ENCODE measurements around the gene NMNAT2.

The NMNAT2 gene

DNA sequence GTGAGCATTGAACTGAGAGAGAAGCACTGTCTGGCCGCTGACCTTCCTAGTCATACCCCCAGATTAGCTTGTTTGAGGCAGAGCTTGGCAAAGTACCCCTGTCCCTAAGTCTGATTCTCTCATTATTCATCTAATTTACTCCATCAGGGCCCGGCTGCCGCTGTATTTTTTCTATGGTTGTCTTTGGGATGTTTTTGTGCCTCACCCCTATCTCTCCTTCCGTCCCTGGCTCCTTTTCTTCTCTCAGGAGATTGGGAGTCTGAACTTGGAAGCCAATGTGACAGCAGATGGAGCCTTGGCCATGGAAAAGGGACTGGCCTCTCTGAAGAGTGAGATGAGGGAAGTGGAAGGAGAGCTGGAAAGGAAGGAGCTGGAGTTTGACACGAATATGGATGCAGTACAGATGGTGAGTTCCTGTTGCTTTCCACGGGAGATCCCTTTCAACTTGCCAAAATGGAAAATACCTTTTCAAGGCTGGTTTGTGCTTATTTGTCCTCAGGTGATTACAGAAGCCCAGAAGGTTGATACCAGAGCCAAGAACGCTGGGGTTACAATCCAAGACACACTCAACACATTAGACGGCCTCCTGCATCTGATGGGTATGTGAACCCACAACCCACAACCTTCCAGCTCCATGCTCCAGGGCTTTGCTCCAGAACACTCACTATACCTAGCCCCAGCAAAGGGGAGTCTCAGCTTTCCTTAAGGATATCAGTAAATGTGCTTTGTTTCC is 178.2 kb downstream of the NMNAT2 start:
- no peak for DNase-seq

DNA sequence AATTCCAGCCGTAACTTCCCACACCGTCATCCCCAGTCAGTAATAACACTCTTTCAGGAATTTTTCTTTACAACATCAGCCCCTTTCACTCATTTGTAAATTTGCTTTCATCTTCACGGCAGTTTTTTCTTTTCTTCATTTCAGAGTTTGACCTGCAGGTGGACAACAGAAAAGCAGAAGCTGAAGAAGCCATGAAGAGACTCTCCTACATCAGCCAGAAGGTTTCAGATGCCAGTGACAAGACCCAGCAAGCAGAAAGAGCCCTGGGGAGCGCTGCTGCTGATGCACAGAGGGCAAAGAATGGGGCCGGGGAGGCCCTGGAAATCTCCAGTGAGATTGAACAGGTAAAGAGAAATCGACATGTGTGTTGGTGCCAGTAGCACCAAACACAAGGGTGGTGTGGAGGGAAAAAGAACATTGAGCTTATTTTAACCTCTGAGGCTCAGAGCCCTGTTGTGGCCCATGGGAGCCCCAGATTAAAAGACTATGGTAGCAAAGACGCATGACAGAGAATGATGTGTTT is 178.9 kb downstream of the NMNAT2 start:
- DNase-seq = no peak

DNA sequence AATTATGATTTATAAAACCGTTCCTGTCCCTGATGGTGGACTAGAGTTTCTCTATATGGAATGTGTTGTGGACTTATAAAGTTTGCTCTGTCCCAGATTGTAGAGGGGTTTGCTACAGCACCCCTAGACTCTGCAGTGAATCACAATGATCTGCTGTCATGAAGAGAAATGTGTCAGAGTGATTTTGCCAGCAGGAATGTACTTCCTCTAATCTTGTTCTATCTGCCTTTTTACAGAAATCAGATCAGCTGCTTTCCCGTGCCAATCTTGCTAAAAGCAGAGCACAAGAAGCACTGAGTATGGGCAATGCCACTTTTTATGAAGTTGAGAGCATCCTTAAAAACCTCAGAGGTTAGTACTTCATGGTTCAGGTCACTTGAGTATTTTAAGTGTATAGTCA is 180.1 kb downstream of the NMNAT2 start:
- DNase-seq = no peak

DNA sequence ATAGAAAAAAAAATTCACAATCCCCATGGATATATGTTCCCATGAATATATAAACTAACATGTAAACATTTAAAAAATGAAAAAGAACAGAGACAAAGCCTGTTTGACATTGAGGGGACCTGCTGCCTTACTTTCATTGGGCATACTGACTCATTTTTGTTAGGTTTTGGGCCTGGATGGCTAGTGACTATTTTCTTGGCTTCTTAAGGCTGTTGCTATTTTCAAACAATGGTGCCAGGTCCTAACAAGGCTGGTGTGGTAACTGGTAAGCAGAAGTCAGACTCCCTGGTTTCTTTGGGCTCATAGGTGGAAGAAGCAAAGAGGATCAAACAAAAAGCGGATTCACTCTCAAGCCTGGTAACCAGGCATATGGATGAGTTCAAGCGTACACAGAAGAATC is 181.1 kb downstream of the NMNAT2 start:
- DNase-seq = no peak

DNA sequence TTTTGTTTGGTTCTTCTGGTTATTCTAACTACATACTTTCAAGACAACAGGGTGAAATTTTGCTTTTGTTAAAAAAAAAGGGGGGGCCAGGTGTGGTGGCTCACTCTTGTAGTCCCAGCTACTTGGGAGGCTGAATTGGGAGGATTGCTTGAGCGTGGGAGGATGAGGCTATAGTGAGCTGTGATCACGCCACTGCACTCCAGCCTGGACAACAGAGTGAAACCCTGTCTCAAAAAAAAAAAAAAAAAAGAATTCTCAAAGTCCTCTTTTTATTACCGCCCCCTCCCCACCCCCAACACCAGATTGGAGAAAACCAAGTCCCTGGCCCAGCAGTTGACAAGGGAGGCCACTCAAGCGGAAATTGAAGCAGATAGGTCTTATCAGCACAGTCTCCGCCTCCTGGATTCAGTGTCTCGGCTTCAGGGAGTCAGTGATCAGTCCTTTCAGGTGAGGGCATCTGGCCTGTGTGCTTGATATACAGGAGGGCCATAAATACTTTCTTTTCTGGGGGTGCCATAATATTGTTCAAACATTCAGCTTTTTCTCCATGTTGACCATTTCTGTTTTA is 181.9 kb downstream of the NMNAT2 start:
- DNase-seq = no peak

DNA sequence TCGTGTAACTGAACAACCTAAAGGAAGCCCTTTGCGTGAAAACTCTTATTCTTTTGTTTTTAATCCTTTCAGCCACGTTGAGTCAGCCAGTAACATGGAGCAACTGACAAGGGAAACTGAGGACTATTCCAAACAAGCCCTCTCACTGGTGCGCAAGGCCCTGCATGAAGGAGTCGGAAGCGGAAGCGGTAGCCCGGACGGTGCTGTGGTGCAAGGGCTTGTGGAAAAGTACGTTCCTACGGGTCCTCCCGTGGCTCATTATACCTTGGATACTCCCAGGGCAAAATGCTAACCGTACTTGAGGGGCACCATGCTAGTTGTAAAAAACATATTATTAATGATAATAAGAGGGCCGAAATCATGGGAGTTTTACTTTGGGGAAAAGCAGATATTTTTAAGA is 182.7 kb downstream of the NMNAT2 start:
- DNase-seq = no peak

DNA sequence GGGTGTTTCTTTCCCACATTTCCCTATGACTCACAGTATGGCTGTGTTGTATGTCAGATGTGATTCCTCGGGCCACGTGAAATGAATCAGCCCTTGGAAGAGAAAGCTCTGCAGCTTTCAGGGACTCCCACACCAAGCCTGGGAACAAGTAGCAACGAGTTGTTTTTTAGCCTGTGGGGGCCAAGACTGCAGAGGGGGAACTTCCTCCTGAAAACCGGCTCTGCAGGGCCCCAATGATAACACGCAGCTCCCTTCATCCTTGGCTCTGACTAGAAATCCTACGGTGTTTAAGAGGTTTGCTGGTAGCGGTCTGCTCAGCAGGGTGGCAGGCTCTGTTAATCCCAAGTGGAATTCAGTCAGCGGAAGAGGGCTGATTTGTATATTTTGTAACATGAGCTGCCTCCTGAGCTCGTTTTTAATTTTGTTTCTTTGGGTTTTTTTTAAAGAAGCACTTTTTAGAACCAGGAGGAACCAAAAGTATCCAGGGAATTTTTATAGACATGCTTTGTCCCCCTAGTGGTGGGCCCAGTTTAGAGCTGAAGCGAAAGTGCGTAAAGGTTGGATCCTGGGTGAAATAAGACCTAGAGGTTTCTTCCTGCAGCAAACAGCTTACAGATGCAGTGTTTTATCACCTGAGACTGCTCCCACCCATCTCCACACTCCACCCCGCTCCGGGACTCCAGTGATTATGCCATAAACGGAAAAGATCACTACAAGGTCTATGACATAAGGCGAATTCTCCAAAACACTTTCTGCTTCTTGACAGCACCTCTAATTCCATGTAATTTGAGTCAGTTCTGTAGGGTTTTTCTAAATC is 183.3 kb downstream of the NMNAT2 start:
- DNase-seq = peak in 39 of 56 donors; percentile 4 to 83 (median 38)

DNA sequence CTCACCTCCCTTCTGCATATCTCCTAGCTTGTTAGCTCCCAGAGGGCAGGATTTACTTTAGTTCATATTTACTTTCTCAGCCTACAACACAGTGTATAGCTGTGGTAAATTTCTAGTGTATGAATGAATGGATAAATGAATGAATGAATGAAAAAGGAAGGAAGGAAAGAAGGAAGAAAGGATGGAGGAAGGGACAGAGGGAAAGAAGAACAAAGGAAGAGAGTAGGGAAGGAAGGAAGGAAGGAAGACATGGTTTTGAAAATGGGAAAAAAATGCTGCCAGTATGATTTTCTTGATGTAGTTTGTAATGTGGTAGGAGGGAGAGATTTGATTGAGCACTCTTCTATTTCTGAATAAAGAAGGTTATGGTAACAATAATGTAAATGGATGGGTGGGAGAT is 185.1 kb downstream of the NMNAT2 start:
- no peak for DNase-seq

DNA sequence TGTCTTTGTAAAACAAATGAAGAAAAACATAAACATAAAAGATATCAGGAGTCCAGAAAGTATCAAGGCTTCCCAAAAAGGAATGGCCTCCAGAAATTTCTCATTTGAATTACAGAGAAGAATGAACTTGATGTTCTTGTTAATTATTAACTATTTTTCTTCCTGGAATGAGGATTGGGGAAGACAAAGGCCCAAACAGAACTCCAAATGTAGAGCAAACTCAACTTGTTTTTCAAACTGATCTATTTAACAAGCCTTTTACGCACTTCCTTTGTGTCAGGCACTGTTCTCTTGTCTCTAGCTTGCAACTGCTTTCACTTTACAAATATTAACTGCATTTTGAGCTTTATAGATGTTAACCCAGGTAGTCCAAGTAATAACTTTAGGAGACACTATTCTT is 186.6 kb downstream of the NMNAT2 start:
- no peak for DNase-seq

DNA sequence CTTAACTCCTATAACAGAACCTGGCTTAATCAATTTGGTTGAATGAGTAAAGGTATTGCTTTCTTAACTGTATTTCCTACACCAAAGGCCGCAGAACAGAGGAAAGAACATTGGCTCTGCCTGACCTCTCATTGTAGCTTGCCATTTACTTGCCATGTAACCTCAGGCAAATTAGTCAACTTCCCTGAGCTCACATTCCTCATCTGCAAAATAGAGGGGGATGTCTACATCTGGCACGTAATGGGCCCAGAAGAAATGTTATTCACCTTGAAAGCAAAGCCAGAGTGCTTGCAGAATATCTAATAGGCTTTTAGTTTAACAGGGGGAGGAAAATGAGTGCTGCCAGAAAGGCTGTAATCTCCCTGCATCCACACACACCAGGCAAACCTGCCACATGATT is 187.8 kb downstream of the NMNAT2 start:
- no peak for DNase-seq

DNA sequence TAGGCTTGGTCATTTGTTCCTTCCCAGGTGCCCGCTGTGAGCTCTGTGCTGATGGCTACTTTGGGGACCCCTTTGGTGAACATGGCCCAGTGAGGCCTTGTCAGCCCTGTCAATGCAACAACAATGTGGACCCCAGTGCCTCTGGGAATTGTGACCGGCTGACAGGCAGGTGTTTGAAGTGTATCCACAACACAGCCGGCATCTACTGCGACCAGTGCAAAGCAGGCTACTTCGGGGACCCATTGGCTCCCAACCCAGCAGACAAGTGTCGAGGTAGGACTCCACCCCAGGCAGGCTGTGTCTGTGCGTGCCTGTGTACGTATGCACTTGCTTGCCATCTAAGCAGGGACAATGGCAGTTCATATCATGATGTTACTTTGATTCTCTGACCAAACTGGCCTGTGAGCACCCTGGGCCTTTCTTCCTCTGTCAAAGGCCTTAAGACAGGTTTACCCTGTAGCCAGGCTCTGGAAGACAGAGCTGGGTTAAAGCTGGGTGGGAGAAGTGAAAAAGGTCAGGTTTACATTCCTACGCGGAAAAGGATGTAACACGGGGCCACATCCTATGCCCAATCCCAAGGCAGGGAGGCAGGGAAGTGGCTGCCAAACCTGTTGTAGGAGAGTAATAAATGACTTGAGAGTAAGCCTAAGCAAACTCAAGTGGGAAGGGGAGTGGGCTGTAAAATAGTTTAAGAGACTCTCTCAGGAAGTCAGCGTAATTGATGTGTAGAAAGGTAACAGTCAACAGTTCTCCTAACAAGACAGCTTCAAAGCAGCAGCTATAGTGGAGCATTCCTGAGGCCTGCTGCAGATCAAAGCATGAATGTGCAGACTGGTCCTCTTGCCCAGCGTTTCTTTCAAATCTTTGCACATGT is 189.6 kb downstream of the NMNAT2 start:
- no peak for DNase-seq

DNA sequence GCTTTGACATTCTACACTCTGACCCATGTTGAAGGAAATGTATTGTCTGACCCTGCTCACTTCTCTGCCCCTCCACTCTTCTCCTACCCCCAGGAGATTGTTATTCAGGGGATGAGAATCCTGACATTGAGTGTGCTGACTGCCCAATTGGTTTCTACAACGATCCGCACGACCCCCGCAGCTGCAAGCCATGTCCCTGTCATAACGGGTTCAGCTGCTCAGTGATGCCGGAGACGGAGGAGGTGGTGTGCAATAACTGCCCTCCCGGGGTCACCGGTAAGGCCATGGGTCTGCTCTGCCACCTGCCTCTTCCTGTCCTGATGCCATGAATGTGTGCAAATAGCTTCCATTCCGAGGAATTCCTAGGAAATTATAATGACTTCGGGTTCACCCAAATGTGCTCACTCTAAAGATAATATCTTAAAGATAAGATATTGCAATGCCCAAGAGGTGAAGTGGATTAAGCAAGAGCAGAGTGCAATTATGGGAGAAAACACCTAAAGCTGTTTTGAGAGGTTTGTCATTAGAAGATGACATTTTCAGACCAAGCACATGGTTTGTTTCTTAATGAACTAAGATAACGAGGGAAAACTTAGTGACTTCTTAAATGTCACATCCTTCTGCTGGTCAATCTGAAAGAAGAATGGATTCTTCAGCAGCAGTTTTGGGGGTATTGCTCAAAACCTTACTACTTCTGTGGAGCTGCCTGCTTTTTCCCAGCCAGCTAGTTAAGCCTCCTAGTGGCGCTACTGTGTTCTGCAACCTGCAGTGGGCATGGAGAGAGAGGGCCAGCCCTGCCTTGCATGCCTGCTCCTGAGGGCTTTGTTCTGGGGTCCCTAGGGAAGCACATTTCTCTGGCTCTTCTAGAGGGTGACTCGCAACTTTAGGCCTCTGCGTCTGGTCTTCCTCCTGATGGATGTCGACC is 190.5 kb downstream of the NMNAT2 start:
- peak in 6 of 56 donors; percentile 3 to 30 (median 16) for DNase-seq

DNA sequence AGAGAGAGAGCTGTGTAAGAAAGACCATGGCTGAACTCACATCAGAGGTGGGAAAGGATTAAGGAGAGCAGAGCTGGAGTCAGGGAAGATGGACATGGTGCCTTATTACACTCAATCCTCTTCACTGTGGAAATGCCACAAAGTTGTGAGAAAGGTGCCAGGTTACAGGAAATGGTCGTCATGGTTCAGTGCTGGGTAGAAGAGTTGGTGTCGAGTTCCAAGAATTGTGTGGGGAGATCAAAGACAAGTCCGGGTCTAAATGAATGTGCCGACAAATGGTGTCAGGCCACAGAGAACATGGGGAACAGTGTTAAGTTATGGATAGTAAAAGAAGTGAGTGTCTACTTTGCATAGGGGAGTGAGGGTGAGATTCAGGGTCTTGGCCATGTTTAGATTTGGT is 191.2 kb downstream of the NMNAT2 start:
- no peak for DNase-seq

DNA sequence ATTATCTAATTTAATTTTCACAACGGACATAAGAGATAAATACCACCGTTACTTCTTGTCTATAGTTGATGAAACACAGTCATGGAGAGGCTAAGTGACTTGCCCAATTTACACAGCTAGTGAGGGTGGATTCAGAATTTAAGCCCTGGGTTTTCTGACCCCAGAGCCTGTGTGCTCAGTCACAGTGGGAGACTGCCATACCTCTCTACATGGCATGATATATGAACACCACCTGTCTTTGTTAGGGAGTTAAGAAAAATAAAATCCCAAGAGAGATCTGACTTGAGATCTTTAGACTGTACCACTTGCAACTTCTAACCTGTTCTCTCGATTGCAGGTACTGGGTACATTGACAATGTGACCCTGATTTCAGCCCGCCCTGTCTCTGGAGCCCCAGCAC is 191.8 kb downstream of the NMNAT2 start:
- DNase-seq = no peak

DNA sequence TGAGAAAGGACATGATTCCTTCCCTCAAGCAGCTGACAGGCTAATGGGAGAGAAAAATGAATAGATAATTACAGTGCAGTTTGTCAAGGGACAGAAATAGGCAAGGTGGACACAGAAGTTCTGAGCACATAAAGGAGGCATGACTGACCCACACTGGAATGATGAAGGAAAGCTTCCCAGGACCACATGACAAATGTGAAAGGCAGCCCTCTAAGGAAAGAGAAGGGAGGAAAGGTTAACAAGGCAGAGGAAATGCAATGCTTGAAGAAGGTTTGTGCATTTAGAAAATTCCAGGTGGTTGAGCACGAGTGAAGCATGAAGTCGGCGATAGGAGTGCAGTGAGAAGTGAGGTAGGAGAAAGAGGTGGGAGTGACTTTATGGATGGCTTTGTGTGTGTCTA is 194.7 kb downstream of the NMNAT2 start:
- DNase-seq = no peak

DNA sequence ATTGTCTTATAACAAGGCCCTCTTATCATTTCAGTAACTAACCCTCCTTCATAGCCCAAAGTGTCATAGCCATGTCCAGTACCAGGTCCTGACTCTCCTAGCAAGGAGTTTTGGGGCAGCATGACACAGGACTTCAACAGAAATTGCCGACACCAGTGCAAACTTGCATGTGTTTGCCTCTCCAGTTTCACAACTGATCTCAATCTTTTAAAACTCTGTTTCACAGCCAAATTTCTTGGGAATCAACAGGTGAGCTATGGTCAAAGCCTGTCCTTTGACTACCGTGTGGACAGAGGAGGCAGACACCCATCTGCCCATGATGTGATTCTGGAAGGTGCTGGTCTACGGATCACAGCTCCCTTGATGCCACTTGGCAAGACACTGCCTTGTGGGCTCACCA is 195.3 kb downstream of the NMNAT2 start:
- no peak for DNase-seq

DNA sequence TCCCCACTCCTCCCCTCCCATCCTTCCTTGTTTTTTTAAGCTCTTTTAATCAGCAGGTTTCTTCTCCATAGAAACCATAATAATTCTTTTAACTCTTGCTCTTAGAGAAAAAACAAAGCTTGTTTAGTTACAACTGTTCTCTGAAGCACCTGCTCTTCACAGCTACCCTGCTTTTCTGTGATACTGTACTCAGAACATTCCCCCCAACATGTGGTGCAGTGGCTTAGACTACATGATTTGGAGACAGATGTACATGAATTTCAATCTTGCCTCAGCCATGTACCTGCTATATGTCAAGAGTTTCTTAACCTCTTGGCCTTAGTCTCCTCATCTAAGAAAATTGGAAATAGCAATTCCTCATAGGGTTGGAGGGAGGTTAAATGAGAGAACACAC is 198.6 kb downstream of the NMNAT2 start:
- DNase-seq = no peak

DNA sequence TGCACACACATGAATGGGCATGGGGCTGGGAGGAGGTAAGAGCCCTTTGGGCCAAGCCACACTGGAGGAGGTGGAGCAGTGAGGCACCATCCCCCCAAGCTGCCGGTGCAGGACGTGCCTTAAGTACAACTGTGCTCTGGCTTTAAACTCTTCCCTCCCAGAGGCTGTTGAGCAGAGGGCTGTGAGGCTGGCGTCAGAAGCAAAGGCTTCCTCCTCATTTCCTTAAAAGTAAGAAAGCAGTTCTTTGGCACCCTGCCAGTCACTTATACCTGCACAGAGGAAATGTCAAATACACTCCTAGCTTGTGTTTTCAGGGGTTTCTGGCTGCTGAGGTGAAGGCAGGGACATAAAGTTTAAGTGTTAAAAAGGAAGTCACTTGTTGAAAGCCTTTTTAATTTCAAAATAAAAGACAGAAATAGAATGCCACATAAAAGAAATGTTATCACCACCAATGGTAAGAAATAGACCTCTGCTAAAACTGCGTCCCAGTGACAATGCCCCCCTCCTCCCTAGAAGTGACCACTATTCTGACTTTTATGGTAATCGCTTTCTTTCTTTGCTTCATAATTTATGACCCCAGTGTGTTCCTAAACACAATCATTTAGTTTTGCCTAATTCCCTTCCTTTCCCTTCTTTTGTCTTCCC is 199.1 kb downstream of the NMNAT2 start:
- peak in 11 of 56 donors; percentile 12 to 60 (median 23) for DNase-seq

DNA sequence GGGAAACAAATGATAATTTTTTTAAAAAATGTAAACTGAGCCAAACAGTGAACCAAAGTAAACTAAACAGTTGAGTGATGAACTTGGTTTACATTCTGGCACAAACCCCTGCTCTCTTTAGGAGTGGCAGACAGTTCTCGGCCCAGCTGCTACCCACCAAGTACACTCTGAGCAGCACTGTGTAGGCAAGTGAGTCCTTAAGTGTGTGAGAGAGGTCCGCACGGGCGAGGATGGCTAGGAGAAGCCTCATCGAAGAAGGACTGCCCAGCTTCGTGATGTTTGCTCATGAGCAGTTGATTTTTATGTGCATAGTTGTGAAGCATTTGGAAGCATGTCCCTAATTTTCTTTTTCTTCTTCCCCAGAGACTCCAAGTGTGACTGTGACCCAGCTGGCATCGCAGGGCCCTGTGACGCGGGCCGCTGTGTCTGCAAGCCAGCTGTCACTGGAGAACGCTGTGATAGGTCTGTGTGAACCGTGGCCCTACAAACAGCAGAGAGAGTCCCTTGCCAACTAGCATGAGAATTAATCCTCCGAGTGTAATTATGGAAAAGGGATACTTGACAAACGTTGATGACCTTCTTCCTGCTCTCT is 200.1 kb downstream of the NMNAT2 start:
- peak in 3 of 56 donors; percentile 3 to 15 (median 5) for DNase-seq

Measured in nucleus accumbens (tissue), 56 donors.